ENCODE measurements around the gene HYAL3. TPM values are rescaled to one million over a fixed set of nuclear protein-coding genes. Genes with fewer than 3 reads are reported as not detected.

HYAL3 gene
- total and polyA plus RNA-seq, 2 of the 13 experiments (the other 11 are each of a cell fraction or from before 2014, with no cell fraction given), result 5.5 to 10.4 TPM

- TF ChIP-seq ZNF687 (CRISPR knock-in tag; IDR thresholded peaks at IDR 0.05) (peak; percentile 90), HHEX (CRISPR knock-in tag; IDR thresholded peaks at IDR 0.05) (no peak), ZNF432 (CRISPR knock-in tag; IDR thresholded peaks at IDR 0.05; ENCODE audit: borderline replicate concordance) (no peak), ZSCAN30 (CRISPR knock-in tag; IDR thresholded peaks at IDR 0.05) (no peak), ZFP62 (CRISPR knock-in tag; IDR thresholded peaks at IDR 0.05) (no peak), MTA1 (CRISPR knock-in tag; IDR thresholded peaks at IDR 0.05; ENCODE audit: borderline replicate concordance) (peak; percentile 38; the same call in 1 of the 2 replicates), ZNF784 (CRISPR knock-in tag; IDR thresholded peaks at IDR 0.05; ENCODE audit: borderline replicate concordance) (no peak), STAG1 (CRISPR knock-in tag; IDR thresholded peaks at IDR 0.05) (peak; percentile 97), CERS6 (CRISPR knock-in tag; IDR thresholded peaks at IDR 0.05) (no peak), DNMT1 (CRISPR knock-in tag; IDR thresholded peaks at IDR 0.05) (no peak), SMAD3 (CRISPR knock-in tag; IDR thresholded peaks at IDR 0.05) (0 out of 2 replicates have a peak, but pooled peaks have one; percentile 63), CBFB (CRISPR knock-in tag; IDR thresholded peaks at IDR 0.05) (peak; percentile 44; the same call in 1 of the 2 replicates), FOXO1 (CRISPR knock-in tag; IDR thresholded peaks at IDR 0.05) (peak; percentile 53), PATZ1 (CRISPR knock-in tag; IDR thresholded peaks at IDR 0.05) (peak; percentile 91), YEATS2 (CRISPR knock-in tag; IDR thresholded peaks at IDR 0.05; ENCODE audit: borderline replicate concordance) (peak; percentile 66), EZH2 (conservative IDR thresholded peaks at IDR 0.05; ENCODE audit: low read depth, low read length) (no peak), ASH2L (IDR thresholded peaks at IDR 0.05; ENCODE audit: insufficient read length, low read depth, low read length) (no peak), THAP9 (CRISPR knock-in tag; IDR thresholded peaks at IDR 0.05; ENCODE audit: borderline replicate concordance) (no peak)
These were observed 26.1 kb downstream of the HYAL3 start (continued) for GRCh38 chr3:50272911-50273688.
